Panc1 (cell line): ENCODE data around the gene IRF6. TPM values are rescaled to one million over a fixed set of nuclear protein-coding genes. Genes with fewer than 3 reads are reported as not detected.

Experiments
- total RNA-seq: library from RNA; stranded (reverse); gene quantifications from one replicate; pipeline ENCODE4 v1.2.1, GENCODE V29; 2021; ENCODE audit not compliant: unreplicated experiment

The IRF6 gene
- total RNA-seq, 1 experiment from 2014 or later: 0.64 TPM

Other genes with a start within 250 kb of the IRF6 start
- not detected for gene CAMK1G, start 222.4 kb downstream of the IRF6 start, total RNA-seq
- gene LAMB3, start 153.7 kb downstream of the IRF6 start, total RNA-seq: 0.85 TPM
- gene G0S2, start 130.7 kb downstream of the IRF6 start, total RNA-seq: 2.5 TPM
- not detected for gene HSD11B1, start 101.3 kb downstream of the IRF6 start, total RNA-seq
- 0.67 TPM for gene TRAF3IP3, start 50.1 kb downstream of the IRF6 start, total RNA-seq
- gene C1orf74, start 21.6 kb downstream of the IRF6 start, total RNA-seq: 1.7 TPM
- 9.5 TPM for gene UTP25, start 21.8 kb upstream of the IRF6 start, total RNA-seq
- not detected for gene SYT14, start 132.1 kb upstream of the IRF6 start, total RNA-seq